Heart left ventricle (tissue), 16 donors: ENCODE measurements around the gene PTPRN2. TPM values are rescaled to one million over a fixed set of nuclear protein-coding genes. Genes with fewer than 3 reads are reported as not detected.

Experiments used
- ATAC-seq, 4 donors: fragments of 200-7000 bp; cut with Tn5 transposase; one replicate each; pipeline ENCODE4 v1.9.1; 2020 to 2022; ENCODE audit warnings: moderate library complexity in 4 of 4, mild to moderate bottlenecking in 3 of 4, moderate number of reproducible peaks in 1 of 4
- DNase-seq, 5 donors: peaks; one replicate each; pipeline ENCODE4 v3.0.0-alpha.2; 2020
- H3K27ac ChIP-seq, 12 donors: fragments of 200-600 bp; sonication (generic) in 4 of 12; one replicate each; pipeline versions ENCODE4 v1.5.0 to v1.8.0; 2016 to 2022; ENCODE audit warnings: mild to moderate bottlenecking in 2 of 12
- H3K27me3 ChIP-seq, 9 donors: fragments of 200-600 bp; sonication (generic) in 2 of 9; one replicate each; pipeline versions ENCODE4 v1.5.1 to v1.8.0; 2016 to 2022; ENCODE audit warnings: mild to moderate bottlenecking in 3 of 9
- H3K36me3 ChIP-seq, 9 donors: fragments of 200-600 bp; sonication (generic) in 2 of 9; one replicate each; pipeline versions ENCODE4 v1.5.0 to v1.8.0; 2018 to 2022; ENCODE audit warnings: mild to moderate bottlenecking in 2 of 9
- H3K4me1 ChIP-seq, 12 donors: fragments of 200-600 bp; sonication (generic) in 4 of 12; one replicate each; pipeline versions ENCODE4 v1.5.0 to v1.8.0; 2016 to 2022; ENCODE audit warnings: mild to moderate bottlenecking in 3 of 12
- H3K4me3 ChIP-seq, 12 donors: fragments of 200-600 bp; sonication (generic) in 4 of 12; one replicate each; pipeline versions ENCODE4 v1.5.0 to v1.8.0; 2017 to 2022; ENCODE audit warnings: mild to moderate bottlenecking in 9 of 12, moderate library complexity in 4 of 12
- H3K9me3 ChIP-seq, 12 donors: fragments of 200-600 bp; sonication (generic) in 4 of 12; one replicate each; pipeline versions ENCODE4 v1.5.0 to v1.8.0; 2016 to 2022; ENCODE audit warnings: mild to moderate bottlenecking in 1 of 12
- POLR2A ChIP-seq, 2 donors: fragments of 450-650 bp; IDR thresholded peaks; one replicate each; pipeline ENCODE4 v1.6.1; 2017; ENCODE audit warnings: antibody characterized with exemption in 2 of 2, mild to moderate bottlenecking in 2 of 2, moderate library complexity in 2 of 2
- WGBS, 4 donors: extraction: QIAGEN DNeasy Blood & Tissue Kit in 2 of 4; methylation state at CpG; one replicate each; pipeline versions ENCODE4 v1.1.5 to v1.1.7; 2013 to 2018; 5-methylcytosine and 5-hydroxymethylcytosine counted together
- intact Hi-C, 10 donors: fragments of 100-400 bp; cut with DNase I; formaldehyde crosslinking; loops; one replicate each; pipeline versions ENCODE4 v1.11.1 to v1.14.2; 2022
- polyA plus RNA-seq, 2 donors: library from polyadenylated mRNA; stranded (reverse); fragments of 200-250 nt; gene quantifications; one replicate each; pipeline ENCODE4 v1.2.3, GENCODE V29; 2013
- total RNA-seq, 9 donors: library from RNA; depleted of rRNA in 2 of 9; stranded (reverse); fragments of >200 nt in 2 of 9; fragmentation: NEBNext Ultra II Directional in 3 of 9; extraction: Animal tissue kit (Norgen Biotek cat#: 25700) in 3 of 9; gene quantifications; one replicate each; pipeline versions ENCODE4 v1.1.0 to v1.2.4, GENCODE V29; 2016 to 2023
- TF ChIP-seq, protein P1 (sequence below), 12 donors: fragments of 200-600 bp; sonication (generic) in 4 of 12; IDR thresholded peaks; one replicate each; pipeline versions ENCODE4 v1.5.0 to v1.8.0; 2018 to 2022; ENCODE audit warnings: antibody characterized with exemption in 12 of 12, mild to moderate bottlenecking in 5 of 12
- donor health status: ischemic (EF 13 %, LVEDD 7.1; RV severe dilation, severe dysfunction).
- donor health status: healthy with polysubstance abuse.
- donor health status: DM: no; HTN: yes; CAD: no.
- donor health status: DM: no; HTN: no; CAD: no.
- donor health status: ischemic (EF 25% LVEDD 6.9; RV normal size, moderate dysfunction).
- donor health status: ischemic (EF 25% LVEDD 5.7; RV mildly dilated, moderate dysfunction).
- donor health status: healthy.
- donor health status: DM: yes; HTN: yes; CAD: no.
- donor health status: ischemic (EF 35%, LVEDD 5.7; RV mildly dilated, moderate dysfunction).
- donor health status: nonischemic (EF 11% LVEDD 7.7; RV severe dilation, severe dysfunction).
- donor health status: DM: yes; HTN: yes; CAD: no.
- donor health status: PGD.
- donor health status: ischemic (EF 29% LVEDD 5.4; RV normal size, mild dysfunction).
- donor health status: nonischemic (EF 23%, LVEDD 6.1; RV moderate dilation, normal function).

Gene PTPRN2
- total and polyA plus RNA-seq, 11 donors: 0.61 to 2.3 (median 1.3) TPM

GRCh38 chr7:158450476-158451124 is 137.0 kb downstream of the PTPRN2 start:
- no peak for DNase-seq
- no peak for TF ChIP-seq POLR2A (IDR thresholded peaks at IDR 0.05)
- TF ChIP-seq, protein P1, sequence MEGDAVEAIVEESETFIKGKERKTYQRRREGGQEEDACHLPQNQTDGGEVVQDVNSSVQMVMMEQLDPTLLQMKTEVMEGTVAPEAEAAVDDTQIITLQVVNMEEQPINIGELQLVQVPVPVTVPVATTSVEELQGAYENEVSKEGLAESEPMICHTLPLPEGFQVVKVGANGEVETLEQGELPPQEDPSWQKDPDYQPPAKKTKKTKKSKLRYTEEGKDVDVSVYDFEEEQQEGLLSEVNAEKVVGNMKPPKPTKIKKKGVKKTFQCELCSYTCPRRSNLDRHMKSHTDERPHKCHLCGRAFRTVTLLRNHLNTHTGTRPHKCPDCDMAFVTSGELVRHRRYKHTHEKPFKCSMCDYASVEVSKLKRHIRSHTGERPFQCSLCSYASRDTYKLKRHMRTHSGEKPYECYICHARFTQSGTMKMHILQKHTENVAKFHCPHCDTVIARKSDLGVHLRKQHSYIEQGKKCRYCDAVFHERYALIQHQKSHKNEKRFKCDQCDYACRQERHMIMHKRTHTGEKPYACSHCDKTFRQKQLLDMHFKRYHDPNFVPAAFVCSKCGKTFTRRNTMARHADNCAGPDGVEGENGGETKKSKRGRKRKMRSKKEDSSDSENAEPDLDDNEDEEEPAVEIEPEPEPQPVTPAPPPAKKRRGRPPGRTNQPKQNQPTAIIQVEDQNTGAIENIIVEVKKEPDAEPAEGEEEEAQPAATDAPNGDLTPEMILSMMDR (IDR thresholded peaks at IDR 0.05): no peak
- 78 to 80% (median 79%) methylated on average over 29 of the region's 29 CpGs for WGBS, 4 donors
- no peak for ATAC-seq
- peaks cover 0 to 24% (median 0%) of the 10 kb centered on the region in 9 donors for H3K27me3 ChIP-seq
- H3K36me3 ChIP-seq: no peaks in the 10 kb centered on the region
- no peaks in the 10 kb centered on the region for H3K9me3 ChIP-seq
- intact Hi-C loops: no loop called here
- no peak overlapping the region for H3K27ac ChIP-seq
- H3K4me3 ChIP-seq: no peak overlapping the region
- H3K4me1 ChIP-seq: no peaks in the 10 kb centered on the region

GRCh38 chr7:158449942-158450341 is 137.7 kb downstream of the PTPRN2 start:
- Histone ChIP-seq H3K4me1 (no peaks in the 10 kb centered on the region), H3K9me3 (no peaks in the 10 kb centered on the region), H3K36me3 (no peaks in the 10 kb centered on the region), H3K27ac (no peak overlapping the region), H3K4me3 (no peak overlapping the region), H3K27me3 (peaks cover 0 to 27% (median 0%) of the 10 kb centered on the region in 9 donors)
- TF ChIP-seq, protein P1 (IDR thresholded peaks at IDR 0.05): no peak
- TF ChIP-seq POLR2A (IDR thresholded peaks at IDR 0.05): no peak
- intact Hi-C loops: no loop called here
- WGBS, 4 donors: 84 to 88% (median 85%) methylated on average over 12 of the region's 12 CpGs
- no peak for DNase-seq
- no peak for ATAC-seq

- no peak overlapping the region for H3K27ac ChIP-seq
- no peak overlapping the region for H3K4me3 ChIP-seq
- WGBS, 4 donors: 88 to 92% (median 90%) methylated on average over 12 of the region's 12 CpGs
- no peaks in the 10 kb centered on the region for H3K4me1 ChIP-seq
- ATAC-seq: no peak
- H3K9me3 ChIP-seq: no peaks in the 10 kb centered on the region
- H3K27me3 ChIP-seq: peaks cover 0 to 27% (median 0%) of the 10 kb centered on the region in 9 donors
- TF ChIP-seq, protein P1 (IDR thresholded peaks at IDR 0.05): no peak
- TF ChIP-seq POLR2A (IDR thresholded peaks at IDR 0.05): no peak
- H3K36me3 ChIP-seq: no peaks in the 10 kb centered on the region
- intact Hi-C loops: no loop called here
- no peak for DNase-seq
Measured at GRCh38 chr7:158449266-158449665, 138.4 kb downstream of the PTPRN2 start.

DNA sequence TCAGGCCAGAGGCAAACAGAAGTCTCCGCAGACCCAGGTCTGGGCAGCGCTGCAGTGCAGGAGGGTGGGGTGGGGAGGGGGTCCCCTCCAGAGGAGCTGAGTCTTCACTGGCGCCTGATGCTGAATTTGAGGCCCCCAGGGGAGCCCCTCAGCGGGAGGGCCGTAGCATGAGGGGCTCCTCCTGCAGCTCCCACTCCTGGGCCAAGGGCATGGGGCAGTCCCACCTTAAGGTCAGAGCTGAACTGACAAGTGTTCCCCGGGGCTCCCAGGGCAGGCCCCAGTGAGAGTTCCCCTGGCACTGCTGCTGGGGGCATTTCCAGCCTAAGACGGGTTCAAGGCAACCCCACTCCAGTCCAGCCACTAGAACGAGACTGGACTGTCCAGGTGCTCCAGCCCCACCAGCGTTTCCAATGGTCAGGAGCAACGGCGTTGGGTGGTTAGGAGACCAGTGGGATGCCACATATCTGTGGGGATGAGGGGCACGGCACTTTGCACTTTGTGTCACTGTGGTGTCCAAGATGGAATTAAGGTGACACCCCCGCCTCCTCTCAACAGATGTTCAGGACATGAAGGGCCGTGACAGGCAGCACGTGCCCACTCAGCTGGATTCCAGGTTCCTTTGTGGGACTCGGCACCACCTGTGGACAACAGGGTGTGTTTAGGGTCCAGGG is 139.1 kb downstream of the PTPRN2 start:
- Histone ChIP-seq H3K9me3 (no peaks in the 10 kb centered on the region), H3K36me3 (no peaks in the 10 kb centered on the region), H3K4me3 (no peak overlapping the region), H3K4me1 (no peaks in the 10 kb centered on the region), H3K27ac (no peak overlapping the region), H3K27me3 (peaks cover 0 to 30% (median 0%) of the 10 kb centered on the region in 9 donors)
- no peak for TF ChIP-seq POLR2A (IDR thresholded peaks at IDR 0.05)
- TF ChIP-seq, protein P1 (IDR thresholded peaks at IDR 0.05): no peak
- intact Hi-C loops: no loop called here
- DNase-seq (no peak), ATAC-seq (no peak)
- 83 to 89% (median 83%) methylated on average over 12 to 16 of the region's 16 CpGs for WGBS, 4 donors
